ENCODE data around the gene METTL23.

The METTL23 gene

DNA sequence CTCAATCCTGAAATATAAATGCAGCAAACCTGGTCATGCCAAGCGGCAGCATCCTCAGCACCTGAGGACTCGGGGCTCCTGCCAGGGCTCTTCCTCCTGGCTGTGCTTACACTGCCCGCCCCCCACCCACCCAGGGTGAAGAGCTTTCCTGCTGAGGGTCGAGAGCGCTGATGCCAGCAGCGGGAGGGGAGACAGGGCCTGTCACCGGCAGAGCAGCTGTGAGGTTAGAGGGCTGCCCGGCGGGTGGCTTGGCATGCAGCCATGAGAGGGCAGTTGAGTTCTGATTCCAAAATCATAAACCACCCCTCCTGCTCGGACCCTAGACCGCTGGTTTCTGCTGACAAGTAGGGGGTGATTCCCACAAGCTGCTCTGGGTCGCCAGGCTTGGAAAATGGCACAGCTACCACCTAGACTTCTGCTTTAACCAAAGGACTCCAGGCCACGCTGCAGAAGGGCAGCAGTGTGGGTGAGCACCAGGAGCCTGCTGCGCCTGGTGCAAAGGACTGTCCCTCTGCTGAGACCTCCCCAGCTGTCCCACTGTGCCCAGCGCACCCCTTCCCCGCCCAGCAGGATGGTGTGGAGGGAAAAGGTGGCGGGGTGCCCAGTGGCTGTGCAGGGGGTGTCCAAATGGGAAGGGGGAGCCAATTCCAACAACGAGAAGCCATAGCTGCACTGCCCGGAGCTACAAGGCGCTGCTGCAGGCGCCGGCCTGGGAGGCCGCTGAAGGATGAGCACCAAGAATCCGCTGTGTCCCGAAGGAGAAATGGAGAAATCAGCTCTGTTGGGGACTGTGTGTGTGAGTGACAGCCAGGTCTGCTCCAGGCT lies 42.5 kb upstream of the METTL23 start:
- H3K9me3 ChIP-seq (ENCODE audit: low read depth, low read length) = no peaks in the 10 kb centered on the region
- H3K4me3 ChIP-seq = no peak overlapping the region
- TF ChIP-seq POLR2AphosphoS5 (IDR thresholded peaks at IDR 0.05; ENCODE audit: borderline replicate concordance, low read depth, low read length) = no peak
- no peak for TF ChIP-seq EZH2 (IDR thresholded peaks at IDR 0.05)
- TF ChIP-seq FOXP2 (optimal IDR thresholded peaks at IDR 0.05; ENCODE audit: control extremely low read depth, extremely low read length, insufficient read depth) = no peak
- no peaks in the 10 kb centered on the region for H3K36me3 ChIP-seq (ENCODE audit: insufficient read depth, low read length)
- DNase-seq (ENCODE audit: low read depth, low spot score) = no peak
- no peak overlapping the region for H3K9ac ChIP-seq (ENCODE audit: insufficient read length)
- H3K27ac ChIP-seq = no peak overlapping the region

DNA sequence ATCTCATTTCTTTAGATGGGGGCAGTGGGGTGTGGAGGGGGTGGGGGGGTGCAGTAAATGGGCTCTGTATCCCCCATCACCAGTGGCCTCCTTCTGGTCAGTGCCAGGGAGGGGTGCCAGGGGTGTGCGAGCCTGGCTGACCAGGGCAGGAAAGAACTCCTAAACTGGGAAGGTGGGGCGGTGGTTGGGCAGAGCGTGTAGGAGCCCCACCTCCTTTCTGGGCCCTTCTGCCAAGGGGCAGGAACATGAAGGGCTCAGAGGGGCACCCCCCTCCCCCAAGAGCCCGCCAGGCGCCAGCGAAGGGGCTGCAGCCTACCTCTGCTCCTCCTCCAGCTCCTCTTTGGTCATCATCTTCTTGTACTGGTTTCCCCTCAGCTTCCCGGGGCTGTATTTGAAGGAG lies 41.9 kb upstream of the METTL23 start:
- Histone ChIP-seq H3K27ac (no peak overlapping the region), H3K4me3 (no peak overlapping the region), H3K9ac (ENCODE audit: insufficient read length) (no peak overlapping the region), H3K36me3 (ENCODE audit: insufficient read depth, low read length) (no peaks in the 10 kb centered on the region), H3K9me3 (ENCODE audit: low read depth, low read length) (no peaks in the 10 kb centered on the region)
- DNase-seq (ENCODE audit: low read depth, low spot score) = no peak
- TF ChIP-seq FOXP2 (optimal IDR thresholded peaks at IDR 0.05; ENCODE audit: control extremely low read depth, extremely low read length, insufficient read depth) (no peak), POLR2AphosphoS5 (IDR thresholded peaks at IDR 0.05; ENCODE audit: borderline replicate concordance, low read depth, low read length) (no peak), EZH2 (IDR thresholded peaks at IDR 0.05) (no peak)

DNA sequence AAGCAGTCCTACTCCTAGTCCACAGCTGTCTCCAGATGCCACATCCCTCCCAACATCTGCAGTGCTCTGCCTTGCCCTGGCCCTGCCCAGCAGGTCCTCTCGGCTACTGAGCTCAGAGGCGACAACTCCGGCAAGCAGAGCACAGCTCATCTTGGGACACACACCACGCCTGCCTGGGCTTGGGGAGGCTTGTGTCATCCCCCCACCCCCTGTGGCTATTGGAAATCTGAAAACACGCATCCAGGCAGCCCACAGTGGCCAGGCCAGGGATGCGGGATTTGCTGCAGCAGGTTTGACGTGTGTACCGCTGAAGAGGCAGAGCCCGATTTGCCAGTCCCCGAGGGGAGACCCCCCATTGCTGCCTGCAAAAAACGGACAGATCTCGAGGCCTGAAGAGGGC lies 41.3 kb upstream of the METTL23 start:
- Histone ChIP-seq H3K9me3 (ENCODE audit: low read depth, low read length) (no peaks in the 10 kb centered on the region), H3K4me3 (no peak overlapping the region), H3K27ac (no peak overlapping the region), H3K36me3 (ENCODE audit: insufficient read depth, low read length) (no peaks in the 10 kb centered on the region), H3K9ac (ENCODE audit: insufficient read length) (no peak overlapping the region)
- TF ChIP-seq EZH2 (IDR thresholded peaks at IDR 0.05) (no peak), POLR2AphosphoS5 (IDR thresholded peaks at IDR 0.05; ENCODE audit: borderline replicate concordance, low read depth, low read length) (no peak), FOXP2 (optimal IDR thresholded peaks at IDR 0.05; ENCODE audit: control extremely low read depth, extremely low read length, insufficient read depth) (no peak)
- no peak for DNase-seq (ENCODE audit: low read depth, low spot score)

DNA sequence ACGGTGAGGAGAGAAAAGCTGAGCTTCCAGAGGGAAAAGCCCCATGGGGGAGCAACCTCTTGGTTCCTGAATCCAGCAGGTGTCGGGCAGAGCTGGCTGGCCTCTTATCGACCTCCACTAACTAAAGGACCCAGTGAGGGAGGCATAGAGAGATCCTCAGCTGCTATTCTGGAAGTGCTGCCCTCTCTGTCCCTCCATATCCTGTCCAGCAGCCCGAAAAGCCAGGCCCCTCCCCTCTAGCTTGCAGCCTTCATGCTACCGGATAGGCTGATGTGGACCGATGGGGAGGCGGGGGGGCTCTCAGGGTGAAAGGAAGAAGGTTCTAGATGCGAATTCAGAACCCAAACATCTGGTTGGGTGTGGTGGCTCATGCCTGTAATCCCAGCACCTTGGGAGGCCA lies 40.8 kb upstream of the METTL23 start:
- no peaks in the 10 kb centered on the region for H3K36me3 ChIP-seq (ENCODE audit: insufficient read depth, low read length)
- no peak overlapping the region for H3K27ac ChIP-seq
- DNase-seq (ENCODE audit: low read depth, low spot score) = no peak
- H3K9ac ChIP-seq (ENCODE audit: insufficient read length) = no peak overlapping the region
- H3K9me3 ChIP-seq (ENCODE audit: low read depth, low read length) = no peaks in the 10 kb centered on the region
- no peak for TF ChIP-seq FOXP2 (optimal IDR thresholded peaks at IDR 0.05; ENCODE audit: control extremely low read depth, extremely low read length, insufficient read depth)
- no peak for TF ChIP-seq EZH2 (IDR thresholded peaks at IDR 0.05)
- no peak for TF ChIP-seq POLR2AphosphoS5 (IDR thresholded peaks at IDR 0.05; ENCODE audit: borderline replicate concordance, low read depth, low read length)
- H3K4me3 ChIP-seq = no peak overlapping the region

DNA sequence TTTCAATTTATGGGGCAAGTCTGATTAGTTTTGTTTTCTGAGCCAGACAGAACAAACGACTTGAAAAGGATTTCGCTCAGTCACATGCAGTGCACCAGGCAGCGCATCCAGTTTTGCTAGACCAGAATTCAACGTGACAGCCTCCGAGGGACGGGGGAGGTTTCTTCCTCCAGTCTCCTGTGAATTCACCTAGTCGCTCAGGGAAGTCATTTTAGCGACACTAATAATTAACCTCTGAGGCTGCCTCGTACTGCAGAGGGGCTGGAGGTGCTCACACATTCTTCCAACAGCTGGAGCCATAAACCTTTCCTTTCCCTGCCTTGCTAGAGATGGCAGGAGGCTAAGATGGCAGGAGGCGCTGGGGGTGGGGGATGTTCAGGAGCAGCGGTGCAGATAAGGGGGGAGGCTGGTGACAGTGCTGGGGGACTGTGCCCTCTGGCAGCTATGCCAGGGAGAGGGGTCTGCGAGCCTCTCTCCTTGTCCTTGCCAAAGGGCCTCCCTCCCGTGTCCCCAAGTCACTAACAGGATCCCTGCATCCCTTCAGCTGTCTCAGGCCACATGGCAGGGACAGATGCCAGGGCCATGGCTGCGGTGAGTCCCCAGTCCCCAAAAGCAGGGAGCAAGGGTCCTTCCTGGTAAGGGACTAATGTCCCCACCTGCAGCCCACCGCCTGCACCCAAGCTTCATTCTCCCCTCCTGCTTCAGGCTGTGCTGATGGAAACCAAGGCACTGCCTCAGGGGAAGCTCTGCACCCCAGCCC lies 39.9 kb upstream of the METTL23 start:
- H3K36me3 ChIP-seq (ENCODE audit: insufficient read depth, low read length) = no peaks in the 10 kb centered on the region
- H3K9ac ChIP-seq (ENCODE audit: insufficient read length) = no peak overlapping the region
- no peak overlapping the region for H3K4me3 ChIP-seq
- no peak for DNase-seq (ENCODE audit: low read depth, low spot score)
- H3K9me3 ChIP-seq (ENCODE audit: low read depth, low read length) = no peaks in the 10 kb centered on the region
- TF ChIP-seq EZH2 (IDR thresholded peaks at IDR 0.05) (no peak), POLR2AphosphoS5 (IDR thresholded peaks at IDR 0.05; ENCODE audit: borderline replicate concordance, low read depth, low read length) (no peak), FOXP2 (optimal IDR thresholded peaks at IDR 0.05; ENCODE audit: control extremely low read depth, extremely low read length, insufficient read depth) (no peak)
- peak overlapping the region; percentile 64; the same call in 1 of the 2 replicates for H3K27ac ChIP-seq

DNA sequence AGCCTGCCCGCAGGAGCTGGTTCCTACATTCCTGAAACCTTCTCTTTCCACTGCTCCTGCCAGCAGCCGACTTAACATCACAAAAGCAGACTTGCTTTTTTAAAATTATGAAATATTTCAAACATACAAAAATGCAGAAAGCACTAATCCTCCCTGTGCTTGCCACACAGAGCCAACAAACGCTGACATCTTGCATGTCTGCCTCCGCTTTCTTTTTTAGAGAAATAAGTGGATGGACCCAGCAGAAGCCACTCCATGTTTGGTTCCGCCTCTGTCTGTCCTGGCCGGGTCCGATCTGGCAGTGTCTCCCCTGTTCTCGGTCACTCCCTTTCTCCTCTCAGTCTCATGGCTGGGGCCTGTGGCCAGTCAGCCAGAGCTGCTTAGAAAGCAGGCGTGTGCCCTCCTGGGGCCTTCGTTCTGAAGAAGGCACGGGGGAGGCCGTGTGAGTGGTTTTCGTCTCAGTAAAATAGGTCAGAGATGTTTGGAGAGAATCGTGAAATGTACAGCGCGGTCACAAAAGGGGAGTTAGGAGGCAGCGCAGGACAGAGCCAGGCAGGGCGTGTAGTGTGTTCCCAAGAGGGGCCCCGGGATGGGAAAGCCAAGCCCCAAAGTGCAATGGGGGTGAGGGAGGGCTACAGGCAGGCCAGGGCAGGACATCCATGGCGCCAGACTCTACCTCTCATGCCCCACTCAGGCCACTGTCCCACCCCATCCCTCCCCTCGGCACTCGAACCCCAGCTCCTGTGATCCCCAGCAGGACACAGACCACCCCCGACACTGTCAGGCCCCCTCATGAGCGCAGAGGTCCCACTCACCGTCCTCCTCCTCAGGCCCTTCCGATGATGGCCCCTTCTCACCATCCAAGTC lies 39.1 kb upstream of the METTL23 start:
- Histone ChIP-seq H3K36me3 (ENCODE audit: insufficient read depth, low read length) (no peaks in the 10 kb centered on the region), H3K9ac (ENCODE audit: insufficient read length) (no peak overlapping the region), H3K27ac (peak overlapping the region; percentile 64; the same call in 1 of the 2 replicates), H3K9me3 (ENCODE audit: low read depth, low read length) (no peaks in the 10 kb centered on the region), H3K4me3 (no peak overlapping the region)
- no peak for DNase-seq (ENCODE audit: low read depth, low spot score)
- TF ChIP-seq FOXP2 (optimal IDR thresholded peaks at IDR 0.05; ENCODE audit: control extremely low read depth, extremely low read length, insufficient read depth) (no peak), EZH2 (IDR thresholded peaks at IDR 0.05) (no peak), POLR2AphosphoS5 (IDR thresholded peaks at IDR 0.05; ENCODE audit: borderline replicate concordance, low read depth, low read length) (no peak)

DNA sequence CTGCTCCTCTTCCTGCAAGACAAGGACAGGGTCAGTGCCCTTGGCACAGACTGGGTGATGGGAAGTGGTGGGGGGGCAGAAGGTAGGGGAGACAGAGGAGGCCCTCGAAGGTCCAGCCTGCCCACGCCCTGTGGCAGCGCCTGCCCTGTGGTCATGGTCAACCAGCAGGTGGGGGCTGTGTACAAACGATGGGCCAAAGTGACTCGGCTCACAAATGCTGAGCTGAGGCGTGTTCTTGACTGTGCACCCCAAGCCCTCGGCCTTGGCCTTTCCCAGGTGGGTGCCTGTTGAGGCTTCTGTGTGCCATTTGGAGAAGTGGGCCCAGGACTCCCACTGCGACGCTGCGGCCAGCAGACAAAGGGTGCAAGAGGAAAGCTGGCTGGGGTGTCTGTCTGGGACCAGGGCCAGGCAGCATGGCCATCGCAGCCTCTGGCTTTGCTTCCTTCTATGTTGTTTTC lies 38.4 kb upstream of the METTL23 start:
- TF ChIP-seq POLR2AphosphoS5 (IDR thresholded peaks at IDR 0.05; ENCODE audit: borderline replicate concordance, low read depth, low read length) (no peak), FOXP2 (optimal IDR thresholded peaks at IDR 0.05; ENCODE audit: control extremely low read depth, extremely low read length, insufficient read depth) (no peak), EZH2 (IDR thresholded peaks at IDR 0.05) (no peak)
- DNase-seq (ENCODE audit: low read depth, low spot score) = no peak
- H3K9me3 ChIP-seq (ENCODE audit: low read depth, low read length) = no peaks in the 10 kb centered on the region
- no peaks in the 10 kb centered on the region for H3K36me3 ChIP-seq (ENCODE audit: insufficient read depth, low read length)
- H3K9ac ChIP-seq (ENCODE audit: insufficient read length) = peak overlapping the region; percentile 41
- H3K4me3 ChIP-seq = peak overlapping the region; percentile 31; the same call in 1 of the 2 replicates
- no peak overlapping the region for H3K27ac ChIP-seq
